ENCODE results near the gene RPS6KA2. TPM values are rescaled to one million over a fixed set of nuclear protein-coding genes. Genes with fewer than 3 reads are reported as not detected.

The RPS6KA2 gene
- total RNA-seq, 1 experiment from 2014 or later = 12.3 TPM

GRCh38 chr6:166465003-166465399 is 162.1 kb downstream of the RPS6KA2 start:
- Histone ChIP-seq H3K4me2 (ENCODE audit: insufficient read depth, insufficient read length, low read length) (no peak overlapping the region), H3K9me3 (ENCODE audit: control insufficient read depth, low read depth, low read length) (no peaks in the 10 kb centered on the region), H3K79me2 (ENCODE audit: insufficient read depth, low read length) (no peaks in the 10 kb centered on the region), H2BK5ac (ENCODE audit: insufficient read length, low read length) (no peak overlapping the region), H3K23ac (ENCODE audit: insufficient read length, low read depth, low read length) (no peak overlapping the region), H4K5ac (ENCODE audit: insufficient read length, low read depth, low read length) (no peak overlapping the region), H2BK120ac (ENCODE audit: low read depth, low read length, poor library complexity, severe bottlenecking) (no peak overlapping the region), H3K4ac (ENCODE audit: low read depth, low read length) (no peak overlapping the region), H3K4me1 (ENCODE audit: insufficient read depth, low read length) (no peaks in the 10 kb centered on the region), H2AFZ (ENCODE audit: low read length) (no peak overlapping the region), H4K91ac (ENCODE audit: insufficient read length, low read depth, low read length) (no peak overlapping the region), H3K27ac (ENCODE audit: insufficient read length, low read depth, low read length) (no peak overlapping the region), H3T11ph (ENCODE audit: low read length) (no peak overlapping the region), H3K79me1 (ENCODE audit: insufficient read depth, low read depth, low read length, poor library complexity, severe bottlenecking) (no peaks in the 10 kb centered on the region), H2BK20ac (ENCODE audit: low read depth, low read length, poor library complexity, severe bottlenecking) (no peak overlapping the region), H4K8ac (replicated peaks; ENCODE audit: insufficient read length, low read depth, low read length) (no peak overlapping the region), H3K18ac (ENCODE audit: insufficient read length, low read depth, low read length) (no peak overlapping the region), H3K27me3 (ENCODE audit: insufficient read depth, low read length) (no peaks in the 10 kb centered on the region), H2BK12ac (ENCODE audit: insufficient read length, low read depth, low read length) (no peak overlapping the region), H4K20me1 (ENCODE audit: control insufficient read depth, insufficient read depth, insufficient read length) (no peaks in the 10 kb centered on the region), H3K56ac (ENCODE audit: insufficient read length, low read depth, low read length) (no peak overlapping the region), H3K9ac (ENCODE audit: extremely low read depth, insufficient read length, low read length) (no peak overlapping the region), H3K14ac (ENCODE audit: insufficient read depth, low read length) (no peak overlapping the region), H2BK15ac (ENCODE audit: low read depth, low read length) (no peak overlapping the region), H3K23me2 (ENCODE audit: insufficient read length, low read depth, low read length, poor library complexity, severe bottlenecking) (no peaks in the 10 kb centered on the region), H2AK5ac (ENCODE audit: insufficient read length, low read length) (no peak overlapping the region)
- no peak for DNase-seq
- no peaks in the 10 kb centered on the region for H3K27me3 Mint-ChIP-seq (ENCODE audit: low read depth)
- H3K27ac Mint-ChIP-seq = no peak overlapping the region
- WGBS (ENCODE audit: extremely low coverage, insufficient read length, low lambda C conversion rate) = no CpG with 5 or more reads among the region's 5 CpGs
- peaks cover 5 to 12% of the 10 kb centered on the region in 2 experiments; a peak in 3 of 4 replicates for H3K4me1 Mint-ChIP-seq
- no peaks in the 10 kb centered on the region for H3K9me3 Mint-ChIP-seq
- no peak for TF ChIP-seq CTCF (conservative IDR thresholded peaks at IDR 0.05)
- H3K4me3 Mint-ChIP-seq = no peak overlapping the region
- H3K36me3 Mint-ChIP-seq (ENCODE audit: insufficient read depth in 1 of 3, low read depth in 3 of 3) = peaks cover 0 to 2% (median 0%) of the 10 kb centered on the region in 3 experiments; a peak in 5 of 7 replicates
